Smooth muscle cell of the pulmonary artery (primary cell): ENCODE measurements around the gene PBX3. TPM values are rescaled to one million over a fixed set of nuclear protein-coding genes. Genes with fewer than 3 reads are reported as not detected.

Experiments
- total RNA-seq: library from RNA; depleted of rRNA; stranded (reverse); fragments of >200 nt; gene quantifications from 2 replicates; pipeline ENCODE4 v1.2.3, GENCODE V29; 2014

The PBX3 gene
- 19.7 and 34.5 TPM in 2 replicates for total RNA-seq

DNA sequence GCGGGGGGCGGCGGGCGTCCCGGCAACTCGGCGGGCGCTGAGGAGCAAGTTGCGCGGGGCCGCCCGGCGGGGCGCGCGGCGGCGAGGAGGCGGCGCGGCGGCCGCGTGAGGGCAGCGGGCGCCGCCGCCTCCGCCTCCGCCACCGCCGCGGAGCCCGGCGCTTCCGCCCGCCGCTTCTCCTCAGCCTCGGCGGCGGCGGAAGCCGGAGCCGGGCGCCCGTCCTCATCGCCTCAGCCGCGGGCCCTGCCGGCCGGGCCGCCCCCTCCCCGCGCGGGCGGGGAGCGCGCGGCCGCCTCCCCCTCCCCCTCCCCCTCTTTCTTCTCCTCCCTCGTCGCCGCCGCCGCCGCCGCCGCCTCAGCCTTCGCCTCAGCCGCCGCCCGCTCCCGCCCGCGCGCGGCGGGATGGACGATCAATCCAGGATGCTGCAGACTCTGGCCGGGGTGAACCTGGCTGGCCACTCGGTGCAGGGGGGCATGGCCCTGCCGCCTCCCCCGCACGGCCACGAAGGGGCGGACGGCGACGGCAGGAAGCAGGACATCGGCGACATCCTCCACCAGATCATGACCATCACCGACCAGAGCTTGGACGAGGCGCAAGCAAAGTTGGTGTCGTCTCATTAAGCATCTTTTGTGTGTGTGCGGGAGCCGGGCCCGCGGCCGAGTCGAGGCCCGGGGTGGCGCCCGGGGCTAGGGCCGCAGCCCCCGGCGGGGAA is at the start of gene PBX3:
Gene PBX3, plus strand, starts transcription at position 321 of the 712 bp plus-strand sequence.

DNA sequence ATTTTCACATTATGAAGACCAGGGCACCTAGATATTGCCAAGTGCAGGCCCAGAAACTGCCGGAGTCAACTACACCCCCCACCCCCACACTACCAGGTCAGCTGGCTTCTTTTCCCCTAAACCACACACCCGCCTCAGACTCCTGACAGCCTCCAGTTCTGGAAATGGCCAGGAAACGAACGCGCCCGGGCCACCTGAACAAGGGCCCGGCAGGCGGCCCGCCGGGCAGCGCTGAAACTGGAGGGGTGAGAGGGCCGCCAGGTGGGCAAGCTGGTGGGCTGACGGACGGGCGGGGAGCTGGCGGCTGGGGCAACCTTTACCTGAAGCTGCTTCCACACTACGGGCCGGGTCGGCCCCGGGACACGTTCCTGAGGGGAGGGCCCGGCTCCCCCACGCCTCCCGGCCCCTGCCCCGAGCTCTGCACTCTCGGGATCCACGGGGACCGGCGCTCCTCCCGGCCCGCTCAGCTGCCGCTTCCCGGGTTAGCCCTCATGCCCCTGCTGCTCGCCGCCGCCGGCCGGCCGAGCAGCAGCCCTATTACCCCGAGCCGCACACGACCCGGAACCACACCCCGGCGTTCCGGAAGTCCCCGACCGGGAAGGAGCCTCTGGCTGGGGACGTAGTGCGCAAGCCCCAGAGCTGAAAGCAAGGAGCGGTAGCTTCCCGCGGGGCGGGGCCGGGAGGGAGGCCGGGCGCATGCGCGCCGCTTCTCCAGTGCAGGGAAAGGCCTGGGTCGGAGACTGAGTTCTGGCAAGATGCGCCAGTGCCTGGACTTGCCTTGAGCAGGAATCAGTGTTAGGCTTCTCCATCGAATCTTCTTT is 40.3 kb upstream of the PBX3 start, which contains the start of gene MAPKAP1:
Gene MAPKAP1, minus strand, starts transcription at position 558 of the 821 bp plus-strand sequence. CDS start 34,634 bp downstream, outside the sequence.

Other genes starting within 250 kb of the PBX3 start
- gene MAPKAP1, start 40.2 kb upstream of the PBX3 start, total RNA-seq: 65.4 and 102 TPM in 2 replicates